Lower lobe of right lung (tissue), 2 donors: ENCODE results near the gene HDAC9. TPM values are rescaled to one million over a fixed set of nuclear protein-coding genes. Genes with fewer than 3 reads are reported as not detected.

Source experiments
- ATAC-seq, 2 donors: fragments of 200-7000 bp; cut with Tn5 transposase; one replicate each; pipeline ENCODE4 v1.9.1; 2020 to 2022; ENCODE audit warnings: mild to moderate bottlenecking in 2 of 2, moderate library complexity in 2 of 2
- DNase-seq: peaks from one replicate; pipeline ENCODE4 v3.0.0-alpha.2; 2020
- H3K27ac ChIP-seq: fragments of 200-600 bp; one replicate; pipeline ENCODE4 v1.8.0; 2022
- H3K27me3 ChIP-seq: fragments of 200-600 bp; one replicate; pipeline ENCODE4 v1.8.0; 2022; ENCODE audit warnings: low read depth
- H3K36me3 ChIP-seq: fragments of 200-600 bp; one replicate; pipeline ENCODE4 v1.8.0; 2022; ENCODE audit warnings: mild to moderate bottlenecking
- H3K4me1 ChIP-seq: fragments of 200-600 bp; one replicate; pipeline ENCODE4 v1.8.0; 2022
- H3K4me3 ChIP-seq: fragments of 200-600 bp; one replicate; pipeline ENCODE4 v1.8.0; 2022; ENCODE audit warnings: mild to moderate bottlenecking
- H3K9me3 ChIP-seq: fragments of 200-600 bp; one replicate; pipeline ENCODE4 v1.8.0; 2022
- intact Hi-C: fragments of 100-400 bp; cut with DNase I; formaldehyde crosslinking; loops from one replicate; pipeline ENCODE4 v1.11.0; 2022
- total RNA-seq: library from RNA; stranded (reverse); fragmentation: NEBNext Ultra II Directional; extraction: Animal tissue kit (Norgen Biotek cat#: 25700); gene quantifications from one replicate; pipeline ENCODE4 v1.2.1, GENCODE V29; 2021
- TF ChIP-seq, protein P1 (sequence below): fragments of 200-600 bp; IDR thresholded peaks from one replicate; pipeline ENCODE4 v1.8.0; 2022; ENCODE audit warnings: antibody characterized with exemption, mild to moderate bottlenecking
- donor health status: DM: no; HTN: yes; CAD: no; lungs with severe emphysema.

Gene HDAC9
- total RNA-seq, 1 donor from 2014 or later = 14.3 TPM

DNA sequence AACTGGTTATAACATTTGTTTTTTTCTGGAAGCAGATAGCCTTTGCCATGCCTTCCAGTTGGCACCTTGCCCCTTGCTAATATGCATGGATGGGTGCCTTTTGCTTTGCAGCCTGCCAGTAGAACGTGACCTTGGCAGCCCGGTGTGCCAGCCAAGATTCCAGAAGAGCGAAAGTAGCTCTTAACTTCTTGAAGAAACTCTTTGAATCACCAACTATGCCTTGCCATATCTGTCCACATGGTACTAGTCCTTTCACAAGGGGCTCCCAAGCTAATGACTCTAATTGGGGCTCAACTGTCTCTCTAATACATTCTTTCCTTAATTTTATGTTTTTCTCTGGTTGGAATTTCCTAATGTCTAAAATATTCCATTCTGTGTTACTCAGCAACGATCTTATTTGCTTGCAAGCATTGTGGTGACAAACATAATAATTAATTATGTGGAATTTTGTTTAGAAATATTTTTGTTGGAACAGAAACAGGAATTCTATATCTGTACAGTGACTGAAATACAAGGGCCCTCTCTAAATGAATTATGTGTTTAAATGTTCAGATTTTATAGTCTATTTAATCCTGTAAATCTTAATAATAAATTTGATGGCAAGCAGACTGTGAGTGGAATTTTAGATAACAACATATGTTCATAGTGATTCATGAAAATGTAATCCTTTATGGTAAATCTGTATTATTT lies 45.8 kb downstream of the HDAC9 start:
- intact Hi-C loops = no loop called here
- peak; percentile 48 for DNase-seq
- no peak overlapping the region for H3K4me3 ChIP-seq
- H3K36me3 ChIP-seq = no peaks in the 10 kb centered on the region
- H3K27me3 ChIP-seq = no peaks in the 10 kb centered on the region
- H3K27ac ChIP-seq = no peak overlapping the region
- no peaks in the 10 kb centered on the region for H3K4me1 ChIP-seq
- ATAC-seq = peak in 1 of 2 donors; percentile 49
- no peaks in the 10 kb centered on the region for H3K9me3 ChIP-seq
- TF ChIP-seq, protein P1, sequence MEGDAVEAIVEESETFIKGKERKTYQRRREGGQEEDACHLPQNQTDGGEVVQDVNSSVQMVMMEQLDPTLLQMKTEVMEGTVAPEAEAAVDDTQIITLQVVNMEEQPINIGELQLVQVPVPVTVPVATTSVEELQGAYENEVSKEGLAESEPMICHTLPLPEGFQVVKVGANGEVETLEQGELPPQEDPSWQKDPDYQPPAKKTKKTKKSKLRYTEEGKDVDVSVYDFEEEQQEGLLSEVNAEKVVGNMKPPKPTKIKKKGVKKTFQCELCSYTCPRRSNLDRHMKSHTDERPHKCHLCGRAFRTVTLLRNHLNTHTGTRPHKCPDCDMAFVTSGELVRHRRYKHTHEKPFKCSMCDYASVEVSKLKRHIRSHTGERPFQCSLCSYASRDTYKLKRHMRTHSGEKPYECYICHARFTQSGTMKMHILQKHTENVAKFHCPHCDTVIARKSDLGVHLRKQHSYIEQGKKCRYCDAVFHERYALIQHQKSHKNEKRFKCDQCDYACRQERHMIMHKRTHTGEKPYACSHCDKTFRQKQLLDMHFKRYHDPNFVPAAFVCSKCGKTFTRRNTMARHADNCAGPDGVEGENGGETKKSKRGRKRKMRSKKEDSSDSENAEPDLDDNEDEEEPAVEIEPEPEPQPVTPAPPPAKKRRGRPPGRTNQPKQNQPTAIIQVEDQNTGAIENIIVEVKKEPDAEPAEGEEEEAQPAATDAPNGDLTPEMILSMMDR = no peak

DNA sequence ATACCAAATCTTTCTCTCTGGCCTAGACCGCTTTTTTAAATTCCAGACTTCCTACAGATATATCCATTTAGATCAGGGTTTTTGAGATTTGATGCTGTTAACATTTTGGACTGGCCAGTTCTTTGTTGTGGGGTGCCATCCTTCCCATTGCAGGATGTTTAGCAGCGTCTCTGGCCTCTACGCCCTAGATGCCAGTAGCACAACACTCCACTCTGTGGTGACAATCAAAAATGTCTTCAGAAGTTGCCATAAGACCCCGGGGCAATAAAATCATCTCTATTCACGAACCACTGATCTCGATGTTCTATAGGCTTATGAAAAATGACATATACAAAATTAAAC lies 46.3 kb downstream of the HDAC9 start:
- intact Hi-C loops = no loop called here
- Histone ChIP-seq H3K4me1 (no peaks in the 10 kb centered on the region), H3K4me3 (no peak overlapping the region), H3K36me3 (no peaks in the 10 kb centered on the region), H3K27me3 (no peaks in the 10 kb centered on the region), H3K9me3 (no peaks in the 10 kb centered on the region), H3K27ac (no peak overlapping the region)
- TF ChIP-seq, protein P1 = no peak
- DNase-seq (no peak), ATAC-seq (no peak)

DNA sequence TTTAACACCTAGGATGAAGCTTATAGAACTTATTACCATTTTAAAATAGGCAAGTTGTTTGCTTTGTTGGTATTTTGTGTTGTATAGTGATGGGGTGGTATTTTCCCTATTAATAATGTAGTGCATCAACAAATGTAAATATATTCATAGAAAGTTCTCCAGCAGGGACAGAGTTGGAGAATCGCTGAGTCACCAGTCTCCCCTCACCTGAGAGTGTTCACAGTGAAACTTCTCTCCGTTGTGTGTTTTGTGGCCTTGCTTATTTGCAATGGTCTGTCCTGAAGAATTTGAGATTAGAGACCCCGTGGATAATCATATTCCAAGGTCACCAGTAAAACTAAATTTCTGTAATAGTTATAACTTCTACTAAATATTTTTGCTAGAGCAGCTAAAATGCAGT lies 51.0 kb downstream of the HDAC9 start:
- no peaks in the 10 kb centered on the region for H3K27me3 ChIP-seq
- no peaks in the 10 kb centered on the region for H3K9me3 ChIP-seq
- no peaks in the 10 kb centered on the region for H3K36me3 ChIP-seq
- TF ChIP-seq, protein P1 = no peak
- intact Hi-C loops = no loop called here
- no peak for ATAC-seq
- DNase-seq = no peak
- H3K4me3 ChIP-seq = no peak overlapping the region
- H3K27ac ChIP-seq = no peak overlapping the region
- no peaks in the 10 kb centered on the region for H3K4me1 ChIP-seq

DNA sequence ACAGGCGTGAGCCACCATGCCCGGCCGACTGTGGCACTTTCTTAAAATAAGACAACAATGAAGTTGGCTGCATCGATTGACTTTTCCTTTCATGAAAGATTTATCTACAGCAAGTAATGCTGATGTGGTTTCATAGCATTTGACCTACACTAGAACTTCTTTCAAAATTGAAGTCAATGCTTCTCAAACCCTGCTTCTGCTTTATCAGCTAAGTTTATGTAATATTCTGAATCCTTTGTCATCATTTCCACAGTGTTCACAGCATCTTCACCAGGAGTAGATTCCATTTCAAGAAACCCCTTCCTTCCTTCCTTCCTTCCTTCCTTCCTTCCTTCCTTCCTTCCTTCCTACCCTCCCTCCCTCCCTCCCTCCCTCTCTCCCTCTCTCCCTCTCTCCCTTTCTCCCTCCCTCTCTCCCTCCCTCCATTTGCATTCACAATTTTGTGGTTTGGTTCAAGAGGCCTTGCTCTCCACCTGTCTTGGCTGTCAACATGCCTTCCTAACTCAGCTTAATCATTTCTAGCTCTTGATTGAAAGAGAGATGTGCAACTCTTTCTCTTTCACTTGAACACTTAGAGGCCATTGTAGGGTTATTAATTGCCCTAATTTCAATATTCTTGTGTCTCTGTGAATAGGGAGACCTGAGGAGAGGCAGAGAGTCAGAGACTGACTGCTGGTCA lies 52.1 kb downstream of the HDAC9 start:
- intact Hi-C loops = no loop called here
- ATAC-seq = no peak

DNA sequence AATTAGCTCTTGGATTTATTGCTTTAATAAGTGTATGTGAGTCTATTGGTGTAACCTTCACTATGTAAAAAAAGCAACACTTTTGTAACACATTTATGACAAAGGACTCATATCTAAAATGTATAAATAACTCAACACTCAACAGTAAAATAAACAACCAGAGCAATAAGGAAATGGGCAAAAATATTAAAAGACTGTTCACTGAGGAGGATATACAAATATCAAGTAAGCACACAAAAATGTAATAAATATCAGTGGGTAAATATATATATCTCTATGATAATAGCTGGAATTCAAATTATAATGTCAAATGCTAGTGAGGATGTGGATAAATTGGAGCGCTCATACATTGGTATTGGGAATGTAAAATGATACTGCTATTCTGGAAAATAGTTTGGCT lies 53.0 kb downstream of the HDAC9 start:
- ATAC-seq = no peak

More for the DNA sequence above, 52.1 kb downstream of the HDAC9 start:
- TF ChIP-seq, protein P1 = no peak
- no peak for DNase-seq
- no peak overlapping the region for H3K27ac ChIP-seq
- H3K4me3 ChIP-seq = no peak overlapping the region
- H3K4me1 ChIP-seq = no peaks in the 10 kb centered on the region
- no peaks in the 10 kb centered on the region for H3K9me3 ChIP-seq
- no peaks in the 10 kb centered on the region for H3K27me3 ChIP-seq
- no peaks in the 10 kb centered on the region for H3K36me3 ChIP-seq

More for the DNA sequence above, 53.0 kb downstream of the HDAC9 start:
- no peak overlapping the region for H3K4me3 ChIP-seq
- no peak for DNase-seq
- no peaks in the 10 kb centered on the region for H3K9me3 ChIP-seq
- no peaks in the 10 kb centered on the region for H3K27me3 ChIP-seq
- intact Hi-C loops = no loop called here
- no peaks in the 10 kb centered on the region for H3K4me1 ChIP-seq
- TF ChIP-seq, protein P1 = no peak
- no peak overlapping the region for H3K27ac ChIP-seq
- no peaks in the 10 kb centered on the region for H3K36me3 ChIP-seq
